GM10847 (cell line): ENCODE results near the gene ANKRD16.

Experiments used
- POLR2A ChIP-seq: IDR thresholded peaks from 2 replicates; pipeline ENCODE4 v1.6.1; 2011; ENCODE audit not compliant: insufficient read length; ENCODE audit errors: extremely low read depth

Gene ANKRD16

DNA sequence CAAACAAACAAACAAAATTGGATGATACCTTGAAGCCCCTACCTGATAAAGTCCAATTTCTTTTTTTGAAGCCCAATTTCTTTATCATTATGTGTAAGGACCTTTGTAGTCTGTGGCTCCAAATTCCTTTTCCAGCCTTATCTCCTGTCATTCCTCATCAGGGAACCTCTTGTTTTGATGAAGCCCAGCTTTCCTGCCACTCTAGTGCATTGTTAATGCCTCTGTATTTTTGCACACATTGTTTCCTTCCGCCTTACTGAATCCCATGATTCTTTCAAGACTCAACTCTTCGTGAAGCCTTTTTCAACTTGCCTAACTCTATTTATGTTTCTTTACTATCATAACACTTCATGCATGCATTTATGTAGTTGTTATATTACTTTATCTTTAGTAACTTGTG lies 3.6 kb upstream of the ANKRD16 start:
- TF ChIP-seq POLR2A = no peak

DNA sequence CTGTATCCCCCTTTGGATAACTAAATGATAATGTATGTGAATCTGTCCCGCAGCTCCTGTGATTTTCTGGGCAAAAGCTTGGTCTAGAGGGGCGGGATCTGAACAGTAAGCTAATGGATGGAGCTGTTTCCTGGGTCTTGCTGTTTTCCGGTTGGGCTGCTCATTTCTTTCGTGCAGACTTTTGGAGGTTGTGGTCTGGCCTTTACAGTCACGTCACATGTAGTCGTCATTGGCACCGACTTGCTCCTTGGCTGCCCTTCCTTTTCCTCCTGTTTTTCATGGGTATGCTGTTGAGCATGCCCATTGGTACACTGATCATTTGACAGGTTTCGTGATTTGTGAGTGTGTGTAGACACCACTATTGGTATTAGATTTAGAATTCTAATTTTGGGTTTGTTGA lies 2.3 kb upstream of the ANKRD16 start:
- TF ChIP-seq POLR2A = no peak

- TF ChIP-seq POLR2A = no peak
These were observed 1.3 kb upstream of the ANKRD16 start for GRCh38 chr10:5891009-5891408.

GRCh38 chr10:5890452-5890915 lies 791 bp upstream of the ANKRD16 start:
- no peak for TF ChIP-seq POLR2A

DNA sequence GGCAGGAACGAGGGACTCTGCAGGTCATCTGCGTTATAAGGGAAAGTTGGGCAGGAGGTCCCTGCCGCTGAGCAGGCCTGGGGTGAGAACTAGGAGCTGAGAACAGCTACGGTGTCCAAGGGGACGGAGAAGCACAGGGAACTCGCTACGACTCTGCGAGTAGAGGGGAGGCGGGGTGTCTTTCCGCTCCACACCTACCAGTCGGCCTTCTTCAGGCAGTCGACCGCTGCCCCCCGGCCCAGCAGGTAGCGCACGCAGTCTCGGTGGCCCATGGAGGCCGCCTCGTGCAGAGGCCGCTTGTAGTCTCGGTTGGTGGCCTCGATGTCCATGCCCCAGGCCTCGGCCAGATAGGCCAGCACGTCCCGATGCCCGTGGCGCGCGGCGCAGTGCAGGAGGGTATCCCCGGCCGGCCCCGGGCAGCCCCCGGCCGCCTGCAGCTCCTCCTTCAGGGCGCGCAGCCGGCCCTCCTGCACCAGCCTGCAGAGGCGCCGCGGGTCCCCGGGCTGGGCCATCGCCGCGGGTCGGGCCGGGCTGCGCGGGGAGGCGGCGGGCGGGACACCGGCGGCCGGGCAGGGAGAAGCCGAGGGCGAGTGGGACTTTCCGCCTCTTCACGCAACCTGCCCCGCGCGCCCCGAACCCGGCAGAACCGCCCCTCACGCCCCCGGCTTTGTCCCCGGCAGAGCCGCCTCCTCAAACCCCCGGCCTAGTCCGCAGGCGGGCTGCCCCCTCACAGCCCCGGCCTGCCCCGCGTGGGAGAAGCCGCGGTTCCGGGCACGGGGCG lies 660 bp downstream of the ANKRD16 start:
- no peak for TF ChIP-seq POLR2A

GRCh38 chr10:5888351-5888750 lies 1.3 kb downstream of the ANKRD16 start:
- TF ChIP-seq POLR2A = no peak

DNA sequence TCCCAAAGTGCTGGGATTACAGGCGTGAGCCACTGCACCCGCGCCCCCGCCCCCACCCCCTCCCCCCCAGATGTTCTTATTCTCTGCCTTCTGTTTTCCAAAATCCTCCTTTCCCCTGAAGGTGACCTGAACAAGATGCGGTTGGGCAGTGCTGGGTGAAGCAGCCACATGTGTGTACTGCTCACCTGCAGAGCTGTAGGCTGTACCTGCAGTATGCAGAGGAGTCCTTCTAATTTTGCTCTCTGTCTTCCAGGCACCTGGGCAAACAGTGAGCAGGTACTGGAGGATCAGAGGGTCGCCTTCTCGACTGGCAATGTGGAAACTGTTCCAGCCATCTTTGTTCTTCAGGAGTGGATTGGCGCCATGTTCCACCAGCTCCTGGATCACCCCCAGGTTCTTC lies 2.1 kb downstream of the ANKRD16 start:
- TF ChIP-seq POLR2A = no peak

DNA sequence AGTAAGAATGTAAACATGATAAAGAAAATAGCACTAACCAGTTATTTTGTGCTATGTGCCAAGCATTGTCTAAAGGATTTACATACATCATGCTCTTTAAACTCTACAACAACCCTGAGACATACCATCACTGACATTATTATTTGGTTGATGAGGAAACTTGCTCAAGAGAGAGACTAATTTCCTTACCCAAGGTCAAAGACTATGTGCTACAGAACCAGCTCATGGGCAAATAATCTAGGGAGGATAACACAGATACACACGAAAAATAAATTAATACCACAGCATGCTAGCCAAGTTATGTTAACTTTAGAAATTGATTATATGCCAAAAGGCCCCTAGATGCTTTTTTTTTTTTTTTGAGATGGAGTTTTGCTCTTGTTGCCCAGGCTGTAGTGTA lies 2.7 kb downstream of the ANKRD16 start:
- TF ChIP-seq POLR2A = no peak

DNA sequence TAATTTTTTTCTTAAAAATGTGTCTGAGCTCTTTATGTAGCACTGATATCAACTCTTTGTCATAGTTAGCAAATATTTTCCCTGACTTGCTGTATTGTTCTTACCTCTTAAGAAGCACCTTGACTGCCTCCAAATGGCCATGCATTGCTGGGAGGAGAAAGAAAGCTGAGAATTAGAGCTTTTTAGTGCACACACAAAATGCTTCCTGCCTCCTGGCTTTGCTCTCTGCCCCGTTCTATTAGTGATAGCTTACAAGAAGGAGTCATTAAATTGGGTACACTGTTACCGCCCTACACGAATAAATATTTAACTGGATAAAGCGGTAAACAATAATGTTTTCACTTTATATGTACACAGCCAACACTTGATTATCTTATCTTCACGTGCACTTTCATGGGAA lies 4.1 kb downstream of the ANKRD16 start:
- no peak for TF ChIP-seq POLR2A

DNA sequence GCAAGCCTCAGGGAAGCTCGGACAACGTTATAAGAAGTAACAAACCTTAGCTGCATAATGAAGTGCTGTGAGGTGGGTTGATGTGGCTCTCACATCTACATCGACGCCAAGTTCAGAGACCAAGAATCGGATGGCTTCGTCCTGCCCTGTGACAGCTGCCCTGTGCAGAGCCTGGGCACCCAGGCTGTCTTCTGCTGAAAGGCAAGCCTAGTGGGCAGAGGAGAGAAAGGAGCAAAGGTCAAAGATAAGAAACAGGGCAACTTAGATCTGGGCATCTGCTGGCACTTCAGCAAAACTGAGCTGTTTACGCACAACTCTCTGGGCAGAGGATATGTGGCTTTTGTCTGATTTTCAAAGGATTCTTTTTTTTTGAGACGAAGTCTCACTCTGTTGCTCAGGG lies 6.7 kb downstream of the ANKRD16 start:
- TF ChIP-seq POLR2A = no peak

DNA sequence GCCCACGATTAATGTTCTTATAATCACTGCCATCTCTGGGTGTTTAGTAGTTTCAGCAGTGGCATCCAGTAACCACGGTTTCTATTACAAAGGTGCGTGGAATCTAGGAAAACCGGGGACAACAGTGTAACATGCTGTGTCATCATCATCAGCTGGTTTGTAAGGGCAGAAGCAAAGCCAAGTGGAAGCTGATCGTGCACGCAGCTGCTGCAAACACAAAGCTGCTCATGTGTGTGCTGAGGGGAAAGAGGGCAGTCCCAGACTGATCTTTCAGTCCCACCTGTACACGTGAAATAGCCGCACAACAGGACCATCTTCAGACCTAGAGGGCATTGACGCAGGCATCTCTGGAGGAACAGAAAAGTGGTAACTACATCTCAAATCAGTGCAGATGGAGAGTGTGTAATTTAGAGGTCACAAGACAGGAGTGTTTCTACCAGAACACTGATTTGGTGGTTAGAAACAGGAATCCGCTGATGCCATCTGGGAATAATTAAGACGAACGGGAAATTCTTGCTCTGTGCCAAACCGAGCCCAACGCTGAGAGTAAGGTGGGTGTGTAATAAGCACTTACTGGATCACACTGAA lies 13.4 kb downstream of the ANKRD16 start:
- no peak for TF ChIP-seq POLR2A

- TF ChIP-seq POLR2A = no peak
These were observed 16.1 kb downstream of the ANKRD16 start for GRCh38 chr10:5873515-5873995.

- TF ChIP-seq POLR2A = no peak
These were observed 18.1 kb downstream of the ANKRD16 start for GRCh38 chr10:5871596-5871995.

DNA sequence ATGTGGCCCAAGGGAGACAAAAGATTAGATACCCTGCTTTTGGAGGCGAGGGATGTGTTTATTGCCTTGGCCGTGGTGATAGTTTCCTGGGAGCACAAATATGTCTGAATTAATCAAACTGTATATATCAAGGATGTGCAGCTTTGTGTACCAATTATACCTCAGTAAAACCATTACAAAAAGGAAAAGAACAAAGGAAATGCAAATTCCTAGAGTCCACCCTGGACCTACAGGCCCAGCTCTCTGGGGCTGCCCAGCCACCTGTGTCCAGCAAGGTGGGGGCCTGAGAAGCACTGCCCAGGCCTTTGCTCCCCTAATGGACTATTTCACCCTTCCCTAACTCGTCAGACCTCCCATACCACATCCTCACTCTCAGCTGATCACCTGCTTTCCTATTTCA lies 20.5 kb downstream of the ANKRD16 start:
- TF ChIP-seq POLR2A = no peak

DNA sequence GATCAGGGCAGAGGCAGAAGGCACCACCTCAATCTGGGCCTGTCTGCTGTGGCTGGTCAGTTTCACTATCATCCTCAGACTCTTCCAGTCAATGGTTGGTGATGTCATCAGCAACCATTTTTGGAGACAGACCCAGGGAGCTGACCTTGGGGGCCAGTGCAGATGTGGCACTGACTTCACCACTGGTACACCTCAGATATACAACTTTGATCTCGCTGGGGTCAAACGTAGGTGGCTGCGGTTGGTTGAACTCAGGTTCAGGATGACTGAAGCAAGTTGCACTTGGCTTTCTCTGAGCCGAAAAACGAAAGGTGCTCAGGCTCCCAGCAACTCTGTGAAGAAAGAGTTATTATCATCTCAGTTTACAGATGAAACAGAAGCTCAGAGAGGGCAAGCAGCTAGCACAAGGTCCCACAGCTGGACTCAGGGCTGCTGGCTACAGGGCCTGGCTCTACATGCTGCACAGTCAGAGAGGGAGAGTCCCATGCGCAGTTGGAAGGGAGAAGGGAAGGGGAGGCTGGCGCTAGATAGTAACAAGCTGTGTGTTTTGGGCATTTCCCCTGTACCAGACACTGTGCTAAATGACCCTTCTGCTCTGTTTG lies 27.2 kb downstream of the ANKRD16 start:
- no peak for TF ChIP-seq POLR2A

- TF ChIP-seq POLR2A = no peak
These were observed 29.6 kb downstream of the ANKRD16 start for GRCh38 chr10:5860066-5860465.

- no peak for TF ChIP-seq POLR2A
These were observed 30.9 kb downstream of the ANKRD16 start for GRCh38 chr10:5858811-5859210.

- no peak for TF ChIP-seq POLR2A
These were observed 33.0 kb downstream of the ANKRD16 start for GRCh38 chr10:5856701-5857004.
